ENCODE data around the gene CPHXL2.

Gene CPHXL2

Small RNA genes lying within 50 kb of the gene (small RNA-seq; reads per million reads assigned to genes)
- gene RN7SL520P, result 0 to 0.04 reads per million in 2 experiments
